ENCODE data around the gene KIF3B. TPM values are rescaled to one million over a fixed set of nuclear protein-coding genes. Genes with fewer than 3 reads are reported as not detected.

KIF3B gene
- total RNA-seq (10 to 100 TPM; 11.3 to 14.6 (median 13.6) TPM), total RNA-seq (32.3 to 249 (median 53.4) reads per million in 29 experiments)
- 14.6 TPM for total RNA-seq (2013)

- H3K4me1 Mint-ChIP-seq, result peaks cover 24 to 50% (median 47%) of the 10 kb centered on the region in 3 donors
- peak within 1 kb of the TSS; percentile 82 to 93 for H3K27ac Mint-ChIP-seq
- H3K9me3 ChIP-seq, result no peaks in the 10 kb centered on the region
- DNase-seq (peak; percentile 58 to 91 (median 81)), ATAC-seq (replicated peaks in 1 of 4) (peak; percentile 87 to 97 (median 92))
- H3K4me3 Mint-ChIP-seq, result peak within 1 kb of the TSS; percentile 78 to 90 (median 89)
- H3K27me3 Mint-ChIP-seq, result no peaks in the 10 kb centered on the region
- 2% methylated on average over 60 of the region's 62 CpGs for WGBS (ENCODE audit: insufficient coverage)
- H3K36me3 Mint-ChIP-seq, result peaks cover 12% of the 10 kb centered on the region
- H3K36me3 ChIP-seq (ENCODE audit: control insufficient read depth in 2 of 2, extremely low read depth in 1 of 2, insufficient read depth in 1 of 2, low read length in 1 of 2), result no peaks in the 10 kb centered on the region
- CTCF ChIA-PET, result no interaction called here
- peak within 1 kb of the TSS; percentile 81 to 98 for H3K4me3 ChIP-seq (ENCODE audit: control insufficient read depth in 1 of 2, extremely low read depth in 1 of 2, low read length in 1 of 2)
- POLR2A ChIA-PET, result no interaction called here
- no peaks in the 10 kb centered on the region for H3K27me3 ChIP-seq (replicated peaks in 1 of 2; ENCODE audit: control insufficient read depth in 2 of 2, extremely low read depth in 1 of 2, insufficient read depth in 2 of 2, low read length in 1 of 2)
- no peaks in the 10 kb centered on the region for H3K9me3 Mint-ChIP-seq
- peaks cover 6 to 28% of the 10 kb centered on the region in 2 experiments for H3K4me1 ChIP-seq (ENCODE audit: control insufficient read depth in 1 of 2, extremely low read depth in 1 of 2, insufficient read depth in 2 of 2, low read length in 2 of 2)
- peak within 1 kb of the TSS; percentile 86 for H3K27ac ChIP-seq (ENCODE audit: low read length)
These were observed at the start of gene KIF3B for GRCh38 chr20:32277361-32278198. Gene KIF3B, plus strand, starts transcription at chr20:32277651. Its CDS starts 32,127 bp downstream, at chr20:32309778.

GRCh38 chr20:32227744-32228688 is 49.4 kb upstream of the KIF3B start:
- Mint-ChIP-seq H3K9me3 (no peaks in the 10 kb centered on the region), H3K4me3 (no peak overlapping the region), H3K27ac (no peak overlapping the region), H3K27me3 (no peaks in the 10 kb centered on the region), H3K36me3 (peaks cover 37% of the 10 kb centered on the region), H3K4me1 (peaks cover 18 to 19% (median 19%) of the 10 kb centered on the region in 3 donors)
- Histone ChIP-seq H3K9me3 (no peaks in the 10 kb centered on the region), H3K4me1 (ENCODE audit: control insufficient read depth in 1 of 2, extremely low read depth in 1 of 2, insufficient read depth in 2 of 2, low read length in 2 of 2) (peaks cover 8 to 13% of the 10 kb centered on the region in 2 experiments), H3K4me3 (ENCODE audit: control insufficient read depth in 1 of 2, extremely low read depth in 1 of 2, low read length in 1 of 2) (no peak overlapping the region), H3K36me3 (ENCODE audit: control insufficient read depth in 2 of 2, extremely low read depth in 1 of 2, insufficient read depth in 1 of 2, low read length in 1 of 2) (peaks cover 0 to 50% of the 10 kb centered on the region in 2 donors), H3K27ac (ENCODE audit: low read length) (no peak overlapping the region), H3K27me3 (replicated peaks in 1 of 2; ENCODE audit: control insufficient read depth in 2 of 2, extremely low read depth in 1 of 2, insufficient read depth in 2 of 2, low read length in 1 of 2) (no peaks in the 10 kb centered on the region)
- 95% methylated on average over 17 of the region's 22 CpGs for WGBS (ENCODE audit: insufficient coverage)
- ATAC-seq (replicated peaks in 1 of 4) (no peak), DNase-seq (no peak)
- ChIA-PET POLR2A (no interaction called here), CTCF (no interaction called here)

- H3K4me1 Mint-ChIP-seq, result peaks cover 18 to 26% (median 21%) of the 10 kb centered on the region in 3 donors
- Histone ChIP-seq H3K36me3 (ENCODE audit: control insufficient read depth in 2 of 2, extremely low read depth in 1 of 2, insufficient read depth in 1 of 2, low read length in 1 of 2) (peaks cover 1 to 53% of the 10 kb centered on the region in 2 donors), H3K9me3 (no peaks in the 10 kb centered on the region), H3K4me3 (ENCODE audit: control insufficient read depth in 1 of 2, extremely low read depth in 1 of 2, low read length in 1 of 2) (no peak overlapping the region), H3K4me1 (ENCODE audit: control insufficient read depth in 1 of 2, extremely low read depth in 1 of 2, insufficient read depth in 2 of 2, low read length in 2 of 2) (peaks cover 8 to 23% of the 10 kb centered on the region in 2 experiments), H3K27ac (ENCODE audit: low read length) (no peak overlapping the region), H3K27me3 (replicated peaks in 1 of 2; ENCODE audit: control insufficient read depth in 2 of 2, extremely low read depth in 1 of 2, insufficient read depth in 2 of 2, low read length in 1 of 2) (no peaks in the 10 kb centered on the region)
- H3K9me3 Mint-ChIP-seq, result no peaks in the 10 kb centered on the region
- WGBS (ENCODE audit: insufficient coverage), result 95% methylated on average over 3 of the region's 5 CpGs
- no peak overlapping the region for H3K27ac Mint-ChIP-seq
- no peak for ATAC-seq (replicated peaks in 1 of 4)
- POLR2A ChIA-PET, result no interaction called here
- CTCF ChIA-PET, result interaction anchor here in 1 of 2 donors (0.7 kb wide), 1 partner anchor 141 kb away, joined by 3 read pairs; no protein-coding TSS in a partner anchor
- DNase-seq, result no peak
- peaks cover 38% of the 10 kb centered on the region for H3K36me3 Mint-ChIP-seq
- H3K4me3 Mint-ChIP-seq, result no peak overlapping the region
- H3K27me3 Mint-ChIP-seq, result no peaks in the 10 kb centered on the region
These were observed 48.2 kb upstream of the KIF3B start for GRCh38 chr20:32229251-32229747.

- no peak for ATAC-seq (replicated peaks in 1 of 4)
- DNase-seq, result no peak
- CTCF ChIA-PET, result no interaction called here
- Histone ChIP-seq H3K9me3 (no peaks in the 10 kb centered on the region), H3K4me3 (ENCODE audit: control insufficient read depth in 1 of 2, extremely low read depth in 1 of 2, low read length in 1 of 2) (no peak overlapping the region), H3K27me3 (replicated peaks in 1 of 2; ENCODE audit: control insufficient read depth in 2 of 2, extremely low read depth in 1 of 2, insufficient read depth in 2 of 2, low read length in 1 of 2) (no peaks in the 10 kb centered on the region), H3K36me3 (ENCODE audit: control insufficient read depth in 2 of 2, extremely low read depth in 1 of 2, insufficient read depth in 1 of 2, low read length in 1 of 2) (peaks cover 5 to 66% of the 10 kb centered on the region in 2 donors), H3K27ac (ENCODE audit: low read length) (no peak overlapping the region), H3K4me1 (ENCODE audit: control insufficient read depth in 1 of 2, extremely low read depth in 1 of 2, insufficient read depth in 2 of 2, low read length in 2 of 2) (peaks cover 8 to 26% of the 10 kb centered on the region in 2 experiments)
- 97% methylated on average over 10 of the region's 13 CpGs for WGBS (ENCODE audit: insufficient coverage)
- peak overlapping the region in 1 of 2 donors; percentile 33 for H3K27ac Mint-ChIP-seq
- H3K4me3 Mint-ChIP-seq, result no peak overlapping the region
- POLR2A ChIA-PET, result no interaction called here
- peaks cover 18 to 26% (median 21%) of the 10 kb centered on the region in 3 donors for H3K4me1 Mint-ChIP-seq
- peaks cover 48% of the 10 kb centered on the region for H3K36me3 Mint-ChIP-seq
- H3K9me3 Mint-ChIP-seq, result no peaks in the 10 kb centered on the region
- no peaks in the 10 kb centered on the region for H3K27me3 Mint-ChIP-seq
These were observed 46.7 kb upstream of the KIF3B start for GRCh38 chr20:32230707-32231106.

- no peak overlapping the region for H3K4me3 ChIP-seq (ENCODE audit: control insufficient read depth in 1 of 2, extremely low read depth in 1 of 2, low read length in 1 of 2)
- Mint-ChIP-seq H3K27me3 (no peaks in the 10 kb centered on the region), H3K4me3 (no peak overlapping the region), H3K27ac (peak overlapping the region; percentile 97 to 99), H3K9me3 (no peaks in the 10 kb centered on the region), H3K36me3 (peaks cover 50% of the 10 kb centered on the region), H3K4me1 (peaks cover 18 to 26% (median 21%) of the 10 kb centered on the region in 3 donors)
- ChIA-PET CTCF (no interaction called here), POLR2A (no interaction called here)
- H3K4me1 ChIP-seq (ENCODE audit: control insufficient read depth in 1 of 2, extremely low read depth in 1 of 2, insufficient read depth in 2 of 2, low read length in 2 of 2), result peaks cover 8 to 26% of the 10 kb centered on the region in 2 experiments
- peak overlapping the region; percentile 80 for H3K27ac ChIP-seq (ENCODE audit: low read length)
- no peaks in the 10 kb centered on the region for H3K9me3 ChIP-seq
- no CpG with 5 or more reads among the region's 4 CpGs for WGBS (ENCODE audit: insufficient coverage)
- no peak for DNase-seq
- ATAC-seq (replicated peaks in 1 of 4), result no peak
- H3K36me3 ChIP-seq (ENCODE audit: control insufficient read depth in 2 of 2, extremely low read depth in 1 of 2, insufficient read depth in 1 of 2, low read length in 1 of 2), result peaks cover 5 to 72% of the 10 kb centered on the region in 2 donors
- H3K27me3 ChIP-seq (replicated peaks in 1 of 2; ENCODE audit: control insufficient read depth in 2 of 2, extremely low read depth in 1 of 2, insufficient read depth in 2 of 2, low read length in 1 of 2), result no peaks in the 10 kb centered on the region
These were observed 46.2 kb upstream of the KIF3B start for GRCh38 chr20:32231245-32231644.

GRCh38 chr20:32231847-32232246 is 45.6 kb upstream of the KIF3B start:
- Mint-ChIP-seq H3K4me1 (peaks cover 18 to 26% (median 21%) of the 10 kb centered on the region in 3 donors), H3K4me3 (peak overlapping the region in 1 of 3 donors; percentile 60), H3K9me3 (no peaks in the 10 kb centered on the region), H3K27me3 (no peaks in the 10 kb centered on the region), H3K27ac (peak overlapping the region; percentile 97 to 99), H3K36me3 (peaks cover 53% of the 10 kb centered on the region)
- H3K4me3 ChIP-seq (ENCODE audit: control insufficient read depth in 1 of 2, extremely low read depth in 1 of 2, low read length in 1 of 2), result no peak overlapping the region
- WGBS (ENCODE audit: insufficient coverage), result 32% methylated on average over 2 of the region's 4 CpGs
- H3K4me1 ChIP-seq (ENCODE audit: control insufficient read depth in 1 of 2, extremely low read depth in 1 of 2, insufficient read depth in 2 of 2, low read length in 2 of 2), result peaks cover 8 to 26% of the 10 kb centered on the region in 2 experiments
- POLR2A ChIA-PET, result no interaction called here
- DNase-seq (peak in 33 of 35 experiments; percentile 1 to 69 (median 23)), ATAC-seq (replicated peaks in 1 of 4) (peak; percentile 87 to 98 (median 97))
- peaks cover 5 to 68% of the 10 kb centered on the region in 2 donors for H3K36me3 ChIP-seq (ENCODE audit: control insufficient read depth in 2 of 2, extremely low read depth in 1 of 2, insufficient read depth in 1 of 2, low read length in 1 of 2)
- no peaks in the 10 kb centered on the region for H3K9me3 ChIP-seq
- peak overlapping the region; percentile 80 for H3K27ac ChIP-seq (ENCODE audit: low read length)
- H3K27me3 ChIP-seq (replicated peaks in 1 of 2; ENCODE audit: control insufficient read depth in 2 of 2, extremely low read depth in 1 of 2, insufficient read depth in 2 of 2, low read length in 1 of 2), result no peaks in the 10 kb centered on the region
- CTCF ChIA-PET, result interaction anchor here in 1 of 2 donors (0.5 kb wide), 1 partner anchor 17 kb away, joined by 5 read pairs; no protein-coding TSS in a partner anchor

Measured in T-cell (primary cell).